ENCODE results near the gene ARL15.

Gene ARL15

DNA sequence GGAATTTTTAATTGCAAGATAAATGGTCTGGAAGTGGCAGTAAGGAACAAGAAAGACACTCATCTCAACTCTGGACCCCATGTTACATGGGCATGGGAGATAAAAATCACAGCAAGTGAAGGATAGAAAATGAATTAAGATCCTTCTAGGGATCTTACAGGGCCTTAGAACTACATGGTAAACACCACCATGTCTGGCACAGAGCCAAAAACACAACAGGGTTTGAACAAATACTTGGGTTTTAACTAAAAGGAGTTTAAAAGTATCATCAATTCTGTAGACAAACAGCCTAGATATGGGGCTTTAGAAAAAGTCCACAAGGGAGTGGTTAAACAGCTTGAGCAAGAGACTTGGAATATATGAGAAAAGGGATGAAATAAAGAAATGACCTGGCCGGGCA is 366.4 kb downstream of the ARL15 start:
- no peak overlapping the region for H3K4me3 ChIP-seq (ENCODE audit: low read length, poor library complexity, severe bottlenecking)
- no peaks in the 10 kb centered on the region for H3K79me2 ChIP-seq (ENCODE audit: insufficient read depth, low read length)
- no peaks in the 10 kb centered on the region for H3K27me3 ChIP-seq (ENCODE audit: insufficient read depth, low read length, poor library complexity, severe bottlenecking)
- no peak overlapping the region for H2AFZ ChIP-seq (ENCODE audit: low read length)
- H3K9me2 ChIP-seq (replicated peaks; ENCODE audit: low read depth, low read length), result no peaks in the 10 kb centered on the region
- TF ChIP-seq, protein P1, sequence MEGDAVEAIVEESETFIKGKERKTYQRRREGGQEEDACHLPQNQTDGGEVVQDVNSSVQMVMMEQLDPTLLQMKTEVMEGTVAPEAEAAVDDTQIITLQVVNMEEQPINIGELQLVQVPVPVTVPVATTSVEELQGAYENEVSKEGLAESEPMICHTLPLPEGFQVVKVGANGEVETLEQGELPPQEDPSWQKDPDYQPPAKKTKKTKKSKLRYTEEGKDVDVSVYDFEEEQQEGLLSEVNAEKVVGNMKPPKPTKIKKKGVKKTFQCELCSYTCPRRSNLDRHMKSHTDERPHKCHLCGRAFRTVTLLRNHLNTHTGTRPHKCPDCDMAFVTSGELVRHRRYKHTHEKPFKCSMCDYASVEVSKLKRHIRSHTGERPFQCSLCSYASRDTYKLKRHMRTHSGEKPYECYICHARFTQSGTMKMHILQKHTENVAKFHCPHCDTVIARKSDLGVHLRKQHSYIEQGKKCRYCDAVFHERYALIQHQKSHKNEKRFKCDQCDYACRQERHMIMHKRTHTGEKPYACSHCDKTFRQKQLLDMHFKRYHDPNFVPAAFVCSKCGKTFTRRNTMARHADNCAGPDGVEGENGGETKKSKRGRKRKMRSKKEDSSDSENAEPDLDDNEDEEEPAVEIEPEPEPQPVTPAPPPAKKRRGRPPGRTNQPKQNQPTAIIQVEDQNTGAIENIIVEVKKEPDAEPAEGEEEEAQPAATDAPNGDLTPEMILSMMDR (conservative IDR thresholded peaks at IDR 0.05; ENCODE audit: low read length), result no peak
- TF ChIP-seq EZH2phosphoT487 (IDR thresholded peaks at IDR 0.05; ENCODE audit: borderline replicate concordance), result no peak
- no peaks in the 10 kb centered on the region for H3K4me1 ChIP-seq (ENCODE audit: insufficient read depth, low read length, poor library complexity, severe bottlenecking)
- no peaks in the 10 kb centered on the region for H3F3A ChIP-seq (ENCODE audit: low read depth)
- H3K9me3 ChIP-seq (ENCODE audit: insufficient read depth, low read depth, low read length), result no peaks in the 10 kb centered on the region
- no peaks in the 10 kb centered on the region for H4K20me1 ChIP-seq (ENCODE audit: insufficient read depth, low read length, poor library complexity, severe bottlenecking)
- H3K9ac ChIP-seq (ENCODE audit: low read depth, low read length, poor library complexity, severe bottlenecking), result no peak overlapping the region
- H3K4me2 ChIP-seq (ENCODE audit: low read depth, low read length, poor library complexity, severe bottlenecking), result no peak overlapping the region
- no peaks in the 10 kb centered on the region for H3K36me3 ChIP-seq (ENCODE audit: insufficient read depth, low read length)

DNA sequence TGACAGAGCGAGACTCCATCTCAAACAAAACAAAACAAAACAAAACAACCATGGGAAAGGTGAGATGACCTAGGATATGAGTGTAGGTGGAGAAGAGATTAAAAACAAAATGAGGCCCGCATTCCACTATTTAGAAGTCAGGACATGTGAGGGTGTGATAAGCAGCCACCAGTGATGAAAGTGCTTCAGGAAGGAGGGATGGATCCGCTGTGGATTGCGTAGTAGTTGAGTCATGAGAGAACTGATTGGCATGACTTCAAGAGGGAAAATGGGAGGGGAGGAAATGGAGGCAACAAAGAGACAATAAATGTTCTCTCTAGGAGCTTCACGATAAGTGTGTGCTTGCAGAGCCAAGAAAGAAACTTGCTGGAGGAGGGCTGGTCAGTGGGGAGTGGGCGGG is 367.6 kb downstream of the ARL15 start:
- Histone ChIP-seq H3K36me3 (ENCODE audit: insufficient read depth, low read length) (no peaks in the 10 kb centered on the region), H3K9me2 (replicated peaks; ENCODE audit: low read depth, low read length) (no peaks in the 10 kb centered on the region), H3K9me3 (ENCODE audit: insufficient read depth, low read depth, low read length) (no peaks in the 10 kb centered on the region), H4K20me1 (ENCODE audit: insufficient read depth, low read length, poor library complexity, severe bottlenecking) (no peaks in the 10 kb centered on the region), H3K4me3 (ENCODE audit: low read length, poor library complexity, severe bottlenecking) (no peak overlapping the region), H3F3A (ENCODE audit: low read depth) (no peaks in the 10 kb centered on the region), H3K4me1 (ENCODE audit: insufficient read depth, low read length, poor library complexity, severe bottlenecking) (no peaks in the 10 kb centered on the region), H3K4me2 (ENCODE audit: low read depth, low read length, poor library complexity, severe bottlenecking) (no peak overlapping the region), H2AFZ (ENCODE audit: low read length) (no peak overlapping the region), H3K27me3 (ENCODE audit: insufficient read depth, low read length, poor library complexity, severe bottlenecking) (no peaks in the 10 kb centered on the region), H3K79me2 (ENCODE audit: insufficient read depth, low read length) (no peaks in the 10 kb centered on the region), H3K9ac (ENCODE audit: low read depth, low read length, poor library complexity, severe bottlenecking) (no peak overlapping the region)
- TF ChIP-seq, protein P1 (conservative IDR thresholded peaks at IDR 0.05; ENCODE audit: low read length), result no peak
- TF ChIP-seq EZH2phosphoT487 (IDR thresholded peaks at IDR 0.05; ENCODE audit: borderline replicate concordance), result no peak

DNA sequence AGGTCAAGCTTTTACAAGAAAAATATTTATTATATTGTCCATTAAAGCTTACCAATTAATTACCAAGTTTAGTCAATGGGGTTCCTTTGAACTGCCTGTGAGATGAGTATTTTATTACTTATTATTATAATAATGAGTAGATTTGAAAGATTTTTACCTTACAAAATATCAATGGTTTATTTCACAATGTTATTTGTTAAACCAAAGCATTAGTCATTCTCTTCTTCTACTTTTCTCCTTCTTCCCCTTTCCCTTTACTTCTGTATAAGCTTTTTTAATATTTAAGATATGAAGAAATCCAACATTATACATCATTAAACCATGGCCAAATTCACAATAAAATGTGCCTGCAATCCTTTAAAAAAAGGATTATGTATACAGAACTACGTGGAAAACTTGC is 369.5 kb downstream of the ARL15 start:
- no peaks in the 10 kb centered on the region for H3K4me1 ChIP-seq (ENCODE audit: insufficient read depth, low read length, poor library complexity, severe bottlenecking)
- H3F3A ChIP-seq (ENCODE audit: low read depth), result no peaks in the 10 kb centered on the region
- no peaks in the 10 kb centered on the region for H3K36me3 ChIP-seq (ENCODE audit: insufficient read depth, low read length)
- no peaks in the 10 kb centered on the region for H3K27me3 ChIP-seq (ENCODE audit: insufficient read depth, low read length, poor library complexity, severe bottlenecking)
- no peaks in the 10 kb centered on the region for H3K9me2 ChIP-seq (replicated peaks; ENCODE audit: low read depth, low read length)
- no peaks in the 10 kb centered on the region for H3K9me3 ChIP-seq (ENCODE audit: insufficient read depth, low read depth, low read length)
- no peak for TF ChIP-seq EZH2phosphoT487 (IDR thresholded peaks at IDR 0.05; ENCODE audit: borderline replicate concordance)
- TF ChIP-seq, protein P1 (conservative IDR thresholded peaks at IDR 0.05; ENCODE audit: low read length), result no peak
- no peak overlapping the region for H3K4me3 ChIP-seq (ENCODE audit: low read length, poor library complexity, severe bottlenecking)
- H4K20me1 ChIP-seq (ENCODE audit: insufficient read depth, low read length, poor library complexity, severe bottlenecking), result no peaks in the 10 kb centered on the region
- H3K79me2 ChIP-seq (ENCODE audit: insufficient read depth, low read length), result no peaks in the 10 kb centered on the region
- H3K9ac ChIP-seq (ENCODE audit: low read depth, low read length, poor library complexity, severe bottlenecking), result no peak overlapping the region
- H3K4me2 ChIP-seq (ENCODE audit: low read depth, low read length, poor library complexity, severe bottlenecking), result no peak overlapping the region
- H2AFZ ChIP-seq (ENCODE audit: low read length), result no peak overlapping the region

All from Loucy (cell line).